ENCODE data around the gene SNX18.
"Not testable (repeated sequence)": the region's sequence is repeated elsewhere in the genome, so short reads cannot be mapped to it uniquely, and the experiment has no call there.

Gene SNX18

GRCh38 chr5:54484219-54484894 lies 33.2 kb upstream of the SNX18 start:
- Histone ChIP-seq H3K4me3 (ENCODE audit: severe bottlenecking) (no peak overlapping the region), H3K27me3 (ENCODE audit: insufficient read depth, poor library complexity, severe bottlenecking) (no peaks in the 10 kb centered on the region), H3K36me3 (ENCODE audit: low read depth) (no peaks in the 10 kb centered on the region), H3K9me3 (ENCODE audit: severe bottlenecking) (no peaks in the 10 kb centered on the region), H3K4me1 (ENCODE audit: insufficient read depth, poor library complexity, severe bottlenecking) (no peaks in the 10 kb centered on the region), H3K27ac (ENCODE audit: poor library complexity, severe bottlenecking) (no peak overlapping the region)
- no peak for DNase-seq (ENCODE audit: low spot score)
- TF ChIP-seq CTCF (IDR thresholded peaks at IDR 0.05; ENCODE audit: poor library complexity, severe bottlenecking), result no peak
- no peak for ATAC-seq (ENCODE audit: low read depth)

- not testable (repeated sequence) for H3K27ac ChIP-seq (ENCODE audit: poor library complexity, severe bottlenecking); H3K4me3 ChIP-seq (ENCODE audit: severe bottlenecking); DNase-seq (ENCODE audit: low spot score); ATAC-seq (ENCODE audit: low read depth); H3K9me3 ChIP-seq (ENCODE audit: severe bottlenecking); H3K36me3 ChIP-seq (ENCODE audit: low read depth); H3K4me1 ChIP-seq (ENCODE audit: insufficient read depth, poor library complexity, severe bottlenecking); H3K27me3 ChIP-seq (ENCODE audit: insufficient read depth, poor library complexity, severe bottlenecking)
These were observed 31.9 kb upstream of the SNX18 start for GRCh38 chr5:54485659-54486058.

- peak; percentile 70 for TF ChIP-seq CTCF (IDR thresholded peaks at IDR 0.05; ENCODE audit: poor library complexity, severe bottlenecking)
- ATAC-seq (ENCODE audit: low read depth); H3K36me3 ChIP-seq (ENCODE audit: low read depth); H3K27me3 ChIP-seq (ENCODE audit: insufficient read depth, poor library complexity, severe bottlenecking); H3K4me3 ChIP-seq (ENCODE audit: severe bottlenecking); H3K4me1 ChIP-seq (ENCODE audit: insufficient read depth, poor library complexity, severe bottlenecking); DNase-seq (ENCODE audit: low spot score); H3K27ac ChIP-seq (ENCODE audit: poor library complexity, severe bottlenecking); H3K9me3 ChIP-seq (ENCODE audit: severe bottlenecking): not testable (repeated sequence)
These were observed 27.9 kb upstream of the SNX18 start for GRCh38 chr5:54489648-54489979.

- no peaks in the 10 kb centered on the region for H3K27me3 ChIP-seq (ENCODE audit: insufficient read depth, poor library complexity, severe bottlenecking)
- no peaks in the 10 kb centered on the region for H3K9me3 ChIP-seq (ENCODE audit: severe bottlenecking)
- H3K4me1 ChIP-seq (ENCODE audit: insufficient read depth, poor library complexity, severe bottlenecking), result no peaks in the 10 kb centered on the region
- H3K4me3 ChIP-seq (ENCODE audit: severe bottlenecking), result no peak overlapping the region
- H3K27ac ChIP-seq (ENCODE audit: poor library complexity, severe bottlenecking), result no peak overlapping the region
- H3K36me3 ChIP-seq (ENCODE audit: low read depth), result no peaks in the 10 kb centered on the region
- no peak for ATAC-seq (ENCODE audit: low read depth)
- no peak for DNase-seq (ENCODE audit: low spot score)
- no peak for TF ChIP-seq CTCF (IDR thresholded peaks at IDR 0.05; ENCODE audit: poor library complexity, severe bottlenecking)
These were observed 26.2 kb upstream of the SNX18 start for GRCh38 chr5:54491326-54491725.

GRCh38 chr5:54492178-54492577 lies 25.4 kb upstream of the SNX18 start:
- Histone ChIP-seq H3K36me3 (ENCODE audit: low read depth) (no peaks in the 10 kb centered on the region), H3K9me3 (ENCODE audit: severe bottlenecking) (no peaks in the 10 kb centered on the region), H3K27me3 (ENCODE audit: insufficient read depth, poor library complexity, severe bottlenecking) (no peaks in the 10 kb centered on the region), H3K4me3 (ENCODE audit: severe bottlenecking) (no peak overlapping the region), H3K27ac (ENCODE audit: poor library complexity, severe bottlenecking) (no peak overlapping the region), H3K4me1 (ENCODE audit: insufficient read depth, poor library complexity, severe bottlenecking) (no peaks in the 10 kb centered on the region)
- no peak for TF ChIP-seq CTCF (IDR thresholded peaks at IDR 0.05; ENCODE audit: poor library complexity, severe bottlenecking)
- no peak for ATAC-seq (ENCODE audit: low read depth)
- no peak for DNase-seq (ENCODE audit: low spot score)

Data from RWPE2 (cell line).